ENCODE results near the gene SLC26A9. TPM values are rescaled to one million over a fixed set of nuclear protein-coding genes. Genes with fewer than 3 reads are reported as not detected.
A peak's percentile ranks its signal among the peaks of the same experiment; 100 is the strongest.

SLC26A9 gene
- total and polyA plus RNA-seq, 9 of the 15 experiments (the other 6 are each of a cell fraction or from before 2014, with no cell fraction given), result 0.03 TPM; not detected in 8

GRCh38 chr1:205918955-205919746, 24.1 kb downstream of the SLC26A9 start (continued):
- TF ChIP-seq, protein P1, sequence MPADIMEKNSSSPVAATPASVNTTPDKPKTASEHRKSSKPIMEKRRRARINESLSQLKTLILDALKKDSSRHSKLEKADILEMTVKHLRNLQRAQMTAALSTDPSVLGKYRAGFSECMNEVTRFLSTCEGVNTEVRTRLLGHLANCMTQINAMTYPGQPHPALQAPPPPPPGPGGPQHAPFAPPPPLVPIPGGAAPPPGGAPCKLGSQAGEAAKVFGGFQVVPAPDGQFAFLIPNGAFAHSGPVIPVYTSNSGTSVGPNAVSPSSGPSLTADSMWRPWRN (IDR thresholded peaks at IDR 0.05; ENCODE audit: low read depth), result no peak
- TF ChIP-seq DEAF1 (CRISPR knock-in tag; IDR thresholded peaks at IDR 0.05) (peak; percentile 96), ARNT (IDR thresholded peaks at IDR 0.05) (no peak), NCOR1 (IDR thresholded peaks at IDR 0.05) (no peak), SMARCE1 (IDR thresholded peaks at IDR 0.05) (no peak), PPARD (CRISPR knock-in tag; IDR thresholded peaks at IDR 0.05) (no peak), CBX5 (IDR thresholded peaks at IDR 0.05; ENCODE audit: borderline replicate concordance, low read depth) (no peak), MCM2 (IDR thresholded peaks at IDR 0.05; ENCODE audit: low read depth) (no peak), ZNF384 (IDR thresholded peaks at IDR 0.05; ENCODE audit: low read depth, low read length) (no peak), CCNT2 (IDR thresholded peaks at IDR 0.05; ENCODE audit: borderline replicate concordance, extremely low read depth, insufficient read length, low read depth, low read length) (no peak), TCF7L2 (IDR thresholded peaks at IDR 0.05; ENCODE audit: low read depth, low read length) (no peak), ZNF197 (CRISPR knock-in tag; IDR thresholded peaks at IDR 0.05; ENCODE audit: low read depth) (no peak), CTCF (IDR thresholded peaks at IDR 0.05 in 2 of 3, conservative IDR thresholded peaks at IDR 0.05 in 1 of 3; ENCODE audit: insufficient read depth in 2 of 3, low read depth in 1 of 3, low read length in 3 of 3) (peak; percentile 90 to 97 (median 94)), CC2D1A (IDR thresholded peaks at IDR 0.05) (peak; percentile 88)
- TF ChIP-seq, protein P2, sequence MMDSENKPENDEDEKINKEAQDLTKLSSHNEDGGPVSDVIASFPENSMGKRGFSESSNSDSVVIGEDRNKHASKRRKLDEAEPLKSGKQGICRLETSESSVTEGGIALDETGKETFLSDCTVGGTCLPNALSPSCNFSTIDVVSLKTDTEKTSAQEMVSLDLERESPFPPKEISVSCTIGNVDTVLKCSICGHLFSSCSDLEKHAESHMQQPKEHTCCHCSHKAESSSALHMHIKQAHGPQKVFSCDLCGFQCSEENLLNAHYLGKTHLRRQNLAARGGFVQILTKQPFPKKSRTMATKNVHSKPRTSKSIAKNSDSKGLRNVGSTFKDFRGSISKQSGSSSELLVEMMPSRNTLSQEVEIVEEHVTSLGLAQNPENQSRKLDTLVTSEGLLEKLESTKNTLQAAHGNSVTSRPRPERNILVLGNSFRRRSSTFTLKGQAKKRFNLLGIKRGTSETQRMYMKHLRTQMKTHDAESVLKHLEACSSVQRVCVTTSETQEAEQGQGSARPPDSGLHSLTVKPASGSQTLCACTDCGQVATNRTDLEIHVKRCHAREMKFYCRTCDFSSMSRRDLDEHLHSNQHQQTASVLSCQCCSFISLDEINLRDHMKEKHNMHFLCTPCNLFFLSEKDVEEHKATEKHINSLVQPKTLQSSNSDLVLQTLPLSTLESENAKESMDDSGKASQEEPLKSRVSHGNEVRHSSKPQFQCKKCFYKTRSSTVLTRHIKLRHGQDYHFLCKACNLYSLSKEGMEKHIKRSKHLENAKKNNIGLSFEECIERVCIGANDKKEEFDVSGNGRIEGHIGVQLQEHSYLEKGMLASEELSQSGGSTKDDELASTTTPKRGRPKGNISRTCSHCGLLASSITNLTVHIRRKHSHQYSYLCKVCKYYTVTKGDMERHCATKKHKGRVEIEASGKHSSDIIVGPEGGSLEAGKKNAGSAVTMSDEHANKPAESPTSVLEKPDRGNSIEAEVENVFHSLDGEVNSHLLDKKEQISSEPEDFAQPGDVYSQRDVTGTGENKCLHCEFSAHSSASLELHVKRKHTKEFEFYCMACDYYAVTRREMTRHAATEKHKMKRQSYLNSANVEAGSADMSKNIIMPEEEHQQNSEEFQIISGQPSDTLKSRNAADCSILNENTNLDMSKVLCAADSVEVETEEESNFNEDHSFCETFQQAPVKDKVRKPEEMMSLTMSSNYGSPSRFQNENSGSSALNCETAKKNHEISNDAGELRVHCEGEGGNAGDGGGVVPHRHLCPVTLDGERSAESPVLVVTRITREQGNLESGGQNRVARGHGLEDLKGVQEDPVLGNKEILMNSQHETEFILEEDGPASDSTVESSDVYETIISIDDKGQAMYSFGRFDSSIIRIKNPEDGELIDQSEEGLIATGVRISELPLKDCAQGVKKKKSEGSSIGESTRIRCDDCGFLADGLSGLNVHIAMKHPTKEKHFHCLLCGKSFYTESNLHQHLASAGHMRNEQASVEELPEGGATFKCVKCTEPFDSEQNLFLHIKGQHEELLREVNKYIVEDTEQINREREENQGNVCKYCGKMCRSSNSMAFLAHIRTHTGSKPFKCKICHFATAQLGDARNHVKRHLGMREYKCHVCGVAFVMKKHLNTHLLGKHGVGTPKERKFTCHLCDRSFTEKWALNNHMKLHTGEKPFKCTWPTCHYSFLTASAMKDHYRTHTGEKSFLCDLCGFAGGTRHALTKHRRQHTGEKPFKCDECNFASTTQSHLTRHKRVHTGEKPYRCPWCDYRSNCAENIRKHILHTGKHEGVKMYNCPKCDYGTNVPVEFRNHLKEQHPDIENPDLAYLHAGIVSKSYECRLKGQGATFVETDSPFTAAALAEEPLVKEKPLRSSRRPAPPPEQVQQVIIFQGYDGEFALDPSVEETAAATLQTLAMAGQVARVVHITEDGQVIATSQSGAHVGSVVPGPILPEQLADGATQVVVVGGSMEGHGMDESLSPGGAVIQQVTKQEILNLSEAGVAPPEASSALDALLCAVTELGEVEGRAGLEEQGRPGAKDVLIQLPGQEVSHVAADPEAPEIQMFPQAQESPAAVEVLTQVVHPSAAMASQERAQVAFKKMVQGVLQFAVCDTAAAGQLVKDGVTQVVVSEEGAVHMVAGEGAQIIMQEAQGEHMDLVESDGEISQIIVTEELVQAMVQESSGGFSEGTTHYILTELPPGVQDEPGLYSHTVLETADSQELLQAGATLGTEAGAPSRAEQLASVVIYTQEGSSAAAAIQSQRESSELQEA (IDR thresholded peaks at IDR 0.05; ENCODE audit: low read depth), result no peak
